ENCODE results near the gene PUM2.

- TF ChIP-seq CTCF (IDR thresholded peaks at IDR 0.05; ENCODE audit: insufficient read depth, low read length, poor library complexity, severe bottlenecking) (no peak), EZH2phosphoT487 (conservative IDR thresholded peaks at IDR 0.05; ENCODE audit: low read length) (no peak)
These were observed 20.5 kb downstream of the PUM2 start for GRCh38 chr2:20330192-20330591.
